NCI-H748 (cell line): ENCODE data around the gene OGG1.

Experiments used
- DNase-seq: peaks from one replicate; lab custom pipeline; 2025; ENCODE audit not compliant: unreplicated experiment; lab: John Stamatoyannopoulos, UW

The OGG1 gene

GRCh38 chr3:9781978-9782603 is 32.3 kb downstream of the OGG1 start:
- DNase-seq = no peak

- no peak for DNase-seq
Observed at GRCh38 chr3:9782770-9783169, 33.0 kb downstream of the OGG1 start.

- no peak for DNase-seq
Observed at GRCh38 chr3:9783954-9784353, 34.2 kb downstream of the OGG1 start.

- no peak for DNase-seq
Observed at GRCh38 chr3:9784965-9785364, 35.2 kb downstream of the OGG1 start.

GRCh38 chr3:9785602-9786001 is 35.9 kb downstream of the OGG1 start:
- no peak for DNase-seq

GRCh38 chr3:9786209-9786739 is 36.5 kb downstream of the OGG1 start:
- DNase-seq = no peak

- no peak for DNase-seq
Observed at GRCh38 chr3:9786825-9787669, 37.3 kb downstream of the OGG1 start.

- DNase-seq = no peak
Observed at GRCh38 chr3:9787714-9788113, 38.0 kb downstream of the OGG1 start.

- no peak for DNase-seq
Observed at GRCh38 chr3:9791127-9791526, 41.4 kb downstream of the OGG1 start.

GRCh38 chr3:9791790-9792404 is 42.1 kb downstream of the OGG1 start:
- DNase-seq = no peak

- DNase-seq = peak; percentile 92
Observed at GRCh38 chr3:9792405-9793160, 42.8 kb downstream of the OGG1 start, which contains the start of the genes ARPC4 and TADA3. ARPC4 (plus strand) TSS chr3:9793082; CDS start chr3:9793122, 40 bp downstream. TADA3 (minus strand) TSS chr3:9792473; CDS start chr3:9791466, 1,007 bp downstream.

GRCh38 chr3:9793161-9793781 is 43.5 kb downstream of the OGG1 start:
- peak; percentile 45 for DNase-seq

GRCh38 chr3:9794400-9794799 is 44.6 kb downstream of the OGG1 start:
- DNase-seq = no peak

- DNase-seq = no peak
Observed at GRCh38 chr3:9795207-9795606, 45.5 kb downstream of the OGG1 start.

GRCh38 chr3:9797196-9797945 is 47.6 kb downstream of the OGG1 start:
- DNase-seq = no peak

GRCh38 chr3:9800529-9800928 is 50.8 kb downstream of the OGG1 start:
- DNase-seq = no peak

GRCh38 chr3:9803494-9803893 is 53.7 kb downstream of the OGG1 start:
- no peak for DNase-seq

GRCh38 chr3:9804996-9805395 is 55.2 kb downstream of the OGG1 start:
- DNase-seq = no peak

GRCh38 chr3:9806137-9806536 is 56.4 kb downstream of the OGG1 start:
- no peak for DNase-seq
